ENCODE results near the gene CPNE7. TPM values are rescaled to one million over a fixed set of nuclear protein-coding genes. Genes with fewer than 3 reads are reported as not detected.
A peak's percentile ranks its signal among the peaks of the same experiment; 100 is the strongest.

The CPNE7 gene
- total and polyA plus RNA-seq, 9 of the 15 experiments (the other 6 are each of a cell fraction or from before 2014, with no cell fraction given): 0.30 to 73.4 (median 32.7) TPM

DNA sequence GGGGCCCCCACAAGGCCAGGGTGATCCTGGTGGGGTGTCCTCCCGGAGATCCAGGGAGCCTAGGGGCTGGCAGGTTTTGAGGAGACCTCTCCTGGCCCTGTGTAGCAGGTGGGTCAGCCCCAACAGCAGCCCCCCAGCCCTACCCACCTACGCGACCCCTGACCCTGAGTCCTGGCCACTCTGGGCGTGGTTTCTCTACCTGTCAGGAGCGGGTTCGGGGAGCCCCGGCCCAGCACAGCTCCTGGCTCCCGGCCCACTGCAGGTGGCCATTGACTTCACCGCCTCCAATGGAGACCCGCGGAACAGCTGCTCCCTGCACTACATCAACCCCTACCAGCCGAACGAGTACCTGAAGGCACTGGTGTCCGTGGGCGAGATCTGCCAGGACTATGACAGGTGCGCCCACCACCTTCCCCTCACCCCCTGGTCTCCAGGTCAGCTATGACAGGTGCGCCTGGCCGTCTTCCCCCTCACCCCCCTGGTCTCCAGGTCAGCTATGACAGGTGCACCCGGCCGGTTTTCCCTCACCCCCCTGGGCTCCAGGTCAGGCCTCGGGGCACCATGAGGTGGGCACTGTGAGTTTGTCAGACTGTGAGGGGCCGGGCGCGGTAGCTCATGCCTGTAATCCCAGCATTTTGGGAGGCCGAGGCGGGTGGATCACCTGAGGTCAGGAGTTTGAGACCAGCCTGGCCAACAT is 13.0 kb downstream of the CPNE7 start:
- DNase-seq (ENCODE audit: extremely low read depth in 1 of 4, low spot score in 3 of 4) (no peak), ATAC-seq (no peak), FAIRE-seq (no peak)
- no peak overlapping the region for H2AFZ ChIP-seq (ENCODE audit: low read depth, low read length)
- no peaks in the 10 kb centered on the region for H3K79me2 ChIP-seq (ENCODE audit: control insufficient read depth, insufficient read depth, low read length)
- in situ Hi-C loops (cut with MboI): no loop called here
- ChIA-PET CTCF (ENCODE audit: low intra/inter-chr PET ratio) (no interaction called here), POLR2A (interaction anchor here (0.6 kb wide), 1 partner anchor 52 kb away, joined by 3 read pairs; no protein-coding TSS in a partner anchor)
- H3K9me1 ChIP-seq (ENCODE audit: control insufficient read depth, insufficient read depth, low read length): no peaks in the 10 kb centered on the region
- intact Hi-C loops (cut with micrococcal nuclease): no loop called here
- no peak overlapping the region for H3K9ac ChIP-seq (ENCODE audit: insufficient read depth in 1 of 2, low read depth in 2 of 2, low read length in 2 of 2)
- no peak overlapping the region for H3K4me3 ChIP-seq
- no peak for TF ChIP-seq TEAD4 (IDR thresholded peaks at IDR 0.05; ENCODE audit: low read length)
- TF ChIP-seq TEAD4 (CRISPR knock-in tag; IDR thresholded peaks at IDR 0.05; ENCODE audit: borderline replicate concordance): 0 out of 2 replicates have a peak, but pooled peaks have one; percentile 28
- TF ChIP-seq MED1 (CRISPR knock-in tag; IDR thresholded peaks at IDR 0.05; ENCODE audit: borderline replicate concordance): no peak
- no peak for TF ChIP-seq EWSR1 (IDR thresholded peaks at IDR 0.05; ENCODE audit: borderline replicate concordance, low read depth, partially characterized antibody)
- no peak for TF ChIP-seq ARID3B (CRISPR knock-in tag; IDR thresholded peaks at IDR 0.05; ENCODE audit: borderline replicate concordance)
- no peak for TF ChIP-seq ATF4 (CRISPR knock-in tag; IDR thresholded peaks at IDR 0.05)
- TF ChIP-seq POLR2A (conservative IDR thresholded peaks at IDR 0.05): 0 out of 2 replicates have a peak, but pooled peaks have one; percentile 27
- TF ChIP-seq MTA3 (IDR thresholded peaks at IDR 0.05; ENCODE audit: borderline replicate concordance): no peak
- TF ChIP-seq, protein P1, sequence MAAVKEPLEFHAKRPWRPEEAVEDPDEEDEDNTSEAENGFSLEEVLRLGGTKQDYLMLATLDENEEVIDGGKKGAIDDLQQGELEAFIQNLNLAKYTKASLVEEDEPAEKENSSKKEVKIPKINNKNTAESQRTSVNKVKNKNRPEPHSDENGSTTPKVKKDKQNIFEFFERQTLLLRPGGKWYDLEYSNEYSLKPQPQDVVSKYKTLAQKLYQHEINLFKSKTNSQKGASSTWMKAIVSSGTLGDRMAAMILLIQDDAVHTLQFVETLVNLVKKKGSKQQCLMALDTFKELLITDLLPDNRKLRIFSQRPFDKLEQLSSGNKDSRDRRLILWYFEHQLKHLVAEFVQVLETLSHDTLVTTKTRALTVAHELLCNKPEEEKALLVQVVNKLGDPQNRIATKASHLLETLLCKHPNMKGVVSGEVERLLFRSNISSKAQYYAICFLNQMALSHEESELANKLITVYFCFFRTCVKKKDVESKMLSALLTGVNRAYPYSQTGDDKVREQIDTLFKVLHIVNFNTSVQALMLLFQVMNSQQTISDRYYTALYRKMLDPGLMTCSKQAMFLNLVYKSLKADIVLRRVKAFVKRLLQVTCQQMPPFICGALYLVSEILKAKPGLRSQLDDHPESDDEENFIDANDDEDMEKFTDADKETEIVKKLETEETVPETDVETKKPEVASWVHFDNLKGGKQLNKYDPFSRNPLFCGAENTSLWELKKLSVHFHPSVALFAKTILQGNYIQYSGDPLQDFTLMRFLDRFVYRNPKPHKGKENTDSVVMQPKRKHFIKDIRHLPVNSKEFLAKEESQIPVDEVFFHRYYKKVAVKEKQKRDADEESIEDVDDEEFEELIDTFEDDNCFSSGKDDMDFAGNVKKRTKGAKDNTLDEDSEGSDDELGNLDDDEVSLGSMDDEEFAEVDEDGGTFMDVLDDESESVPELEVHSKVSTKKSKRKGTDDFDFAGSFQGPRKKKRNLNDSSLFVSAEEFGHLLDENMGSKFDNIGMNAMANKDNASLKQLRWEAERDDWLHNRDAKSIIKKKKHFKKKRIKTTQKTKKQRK (IDR thresholded peaks at IDR 0.05; ENCODE audit: borderline replicate concordance, low read depth, low read length): no peak
- no peak for TF ChIP-seq ZNF830 (CRISPR knock-in tag; IDR thresholded peaks at IDR 0.05)
- no peak for TF ChIP-seq ZNF699 (CRISPR knock-in tag; IDR thresholded peaks at IDR 0.05; ENCODE audit: insufficient replicate concordance)
- TF ChIP-seq ZNF586 (CRISPR knock-in tag; conservative IDR thresholded peaks at IDR 0.05): no peak
- peaks cover 0 to 49% of the 10 kb centered on the region in 2 experiments; a peak in 2 of 5 replicates for H3K4me1 ChIP-seq (replicated peaks in 1 of 2; ENCODE audit: control insufficient read depth in 2 of 2, insufficient read depth in 2 of 2, low read length in 2 of 2)
- no peak overlapping the region for H3K27ac ChIP-seq (ENCODE audit: extremely low read depth, low read depth, low read length)
- peaks cover 74% of the 10 kb centered on the region; the same call in 2 of the 3 replicates for H3K36me3 ChIP-seq (ENCODE audit: control insufficient read depth, insufficient read depth, low read length)
- no peak overlapping the region for H3K4me2 ChIP-seq (ENCODE audit: insufficient read depth, low read length)
- WGBS (ENCODE audit: insufficient coverage, low coverage, missing lambda C conversion rate): 100% methylated on average over 10 of the region's 26 CpGs
- no peaks in the 10 kb centered on the region for H3K27me3 ChIP-seq (ENCODE audit: control insufficient read depth in 2 of 2, insufficient read depth in 2 of 2, low read length in 2 of 2)
- H4K20me1 ChIP-seq (replicated peaks; ENCODE audit: control insufficient read depth, insufficient read depth, low read length): no peaks in the 10 kb centered on the region
- peaks cover 17% of the 10 kb centered on the region for H3K9me3 ChIP-seq (replicated peaks; ENCODE audit: control insufficient read depth, insufficient read depth, low read depth, low read length)
- BruUV-seq (replicated peaks): no TSS peak

Data from K562 (cell line).